Nephron progenitor cell (in vitro differentiated cells): Measurements from ENCODE around the gene PROZ.

Source experiments
- DNase-seq: peaks from one replicate; pipeline ENCODE4 v3.0.0; 2021
- H3K27ac Mint-ChIP-seq: 2 replicates; pipeline ENCODE4 v1.8.0; 2021; ENCODE audit warnings: mild to moderate bottlenecking, moderate library complexity, mixed read lengths
- H3K27me3 Mint-ChIP-seq: 2 replicates; pipeline ENCODE4 v1.8.0; 2021; ENCODE audit warnings: mild to moderate bottlenecking, low read depth, mixed read lengths; ENCODE audit not compliant: poor library complexity
- H3K36me3 Mint-ChIP-seq: 2 replicates; pipeline ENCODE4 v1.8.0; 2021; ENCODE audit warnings: low read depth, mixed read lengths
- H3K4me1 Mint-ChIP-seq: 2 replicates; pipeline ENCODE4 v1.8.0; 2021; ENCODE audit warnings: mixed read lengths
- H3K4me3 Mint-ChIP-seq: 2 replicates; pipeline ENCODE4 v1.8.0; 2021; ENCODE audit warnings: mild to moderate bottlenecking, moderate library complexity, mixed read lengths
- H3K9me3 Mint-ChIP-seq: 2 replicates; pipeline ENCODE4 v1.8.0; 2021; ENCODE audit warnings: mild to moderate bottlenecking, moderate library complexity, mixed read lengths
- TF ChIP-seq, protein P1 (sequence below): fragments of 200-600 bp; sonication (generic); IDR thresholded peaks from 2 replicates; pipeline ENCODE4 v1.5.0; 2021; ENCODE audit warnings: antibody characterized with exemption

Gene PROZ

DNA sequence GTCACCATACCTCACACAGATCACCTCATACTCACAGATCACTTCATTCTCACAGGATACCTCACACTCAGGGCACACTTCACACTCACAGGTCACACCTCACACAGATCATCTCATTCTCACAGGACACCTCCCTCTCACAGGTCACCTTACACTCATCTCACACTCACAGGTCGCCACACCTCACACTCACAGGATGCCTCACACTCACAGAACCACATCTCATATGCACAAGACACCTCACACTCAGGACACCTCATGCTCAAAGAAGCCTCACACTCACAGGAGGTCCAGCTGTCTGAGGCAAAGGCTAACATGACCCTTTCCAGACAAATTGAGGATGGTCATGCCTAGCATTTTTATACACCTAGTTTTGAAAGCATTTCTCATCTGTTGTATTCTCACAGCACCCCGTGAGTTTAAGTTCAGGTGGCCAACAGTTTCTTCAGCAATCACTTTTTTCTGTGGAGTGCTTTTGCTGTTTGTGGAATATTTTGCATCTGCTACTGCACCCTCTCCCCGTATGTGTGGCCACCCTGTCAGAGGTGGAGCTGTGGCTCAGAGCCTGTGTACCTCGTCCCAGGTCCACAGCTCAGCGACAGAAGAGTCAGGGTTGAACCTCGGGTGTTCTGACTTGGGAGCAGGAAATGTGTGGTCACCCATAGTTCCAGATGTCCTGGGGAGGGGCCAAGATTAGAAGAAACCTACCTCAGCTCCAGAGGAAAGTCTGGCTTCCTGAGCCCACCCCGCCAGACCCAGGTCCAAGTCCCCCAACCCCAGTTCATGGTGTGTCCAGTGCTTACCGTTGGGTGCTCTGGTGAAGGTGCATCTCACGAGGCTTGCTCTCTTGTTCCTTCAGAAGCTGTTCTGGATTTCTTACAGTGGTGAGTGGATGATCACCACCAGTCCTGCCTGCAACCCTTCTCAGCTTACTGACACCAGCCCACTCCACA, 45.3 kb upstream of the PROZ start:
- no peaks in the 10 kb centered on the region for H3K36me3 Mint-ChIP-seq
- peaks cover 30% of the 10 kb centered on the region for H3K27me3 Mint-ChIP-seq
- TF ChIP-seq, protein P1, sequence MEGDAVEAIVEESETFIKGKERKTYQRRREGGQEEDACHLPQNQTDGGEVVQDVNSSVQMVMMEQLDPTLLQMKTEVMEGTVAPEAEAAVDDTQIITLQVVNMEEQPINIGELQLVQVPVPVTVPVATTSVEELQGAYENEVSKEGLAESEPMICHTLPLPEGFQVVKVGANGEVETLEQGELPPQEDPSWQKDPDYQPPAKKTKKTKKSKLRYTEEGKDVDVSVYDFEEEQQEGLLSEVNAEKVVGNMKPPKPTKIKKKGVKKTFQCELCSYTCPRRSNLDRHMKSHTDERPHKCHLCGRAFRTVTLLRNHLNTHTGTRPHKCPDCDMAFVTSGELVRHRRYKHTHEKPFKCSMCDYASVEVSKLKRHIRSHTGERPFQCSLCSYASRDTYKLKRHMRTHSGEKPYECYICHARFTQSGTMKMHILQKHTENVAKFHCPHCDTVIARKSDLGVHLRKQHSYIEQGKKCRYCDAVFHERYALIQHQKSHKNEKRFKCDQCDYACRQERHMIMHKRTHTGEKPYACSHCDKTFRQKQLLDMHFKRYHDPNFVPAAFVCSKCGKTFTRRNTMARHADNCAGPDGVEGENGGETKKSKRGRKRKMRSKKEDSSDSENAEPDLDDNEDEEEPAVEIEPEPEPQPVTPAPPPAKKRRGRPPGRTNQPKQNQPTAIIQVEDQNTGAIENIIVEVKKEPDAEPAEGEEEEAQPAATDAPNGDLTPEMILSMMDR: no peak
- H3K27ac Mint-ChIP-seq: no peak overlapping the region
- DNase-seq: no peak
- no peak overlapping the region for H3K4me3 Mint-ChIP-seq
- peaks cover 11% of the 10 kb centered on the region for H3K9me3 Mint-ChIP-seq
- H3K4me1 Mint-ChIP-seq: no peaks in the 10 kb centered on the region

DNA sequence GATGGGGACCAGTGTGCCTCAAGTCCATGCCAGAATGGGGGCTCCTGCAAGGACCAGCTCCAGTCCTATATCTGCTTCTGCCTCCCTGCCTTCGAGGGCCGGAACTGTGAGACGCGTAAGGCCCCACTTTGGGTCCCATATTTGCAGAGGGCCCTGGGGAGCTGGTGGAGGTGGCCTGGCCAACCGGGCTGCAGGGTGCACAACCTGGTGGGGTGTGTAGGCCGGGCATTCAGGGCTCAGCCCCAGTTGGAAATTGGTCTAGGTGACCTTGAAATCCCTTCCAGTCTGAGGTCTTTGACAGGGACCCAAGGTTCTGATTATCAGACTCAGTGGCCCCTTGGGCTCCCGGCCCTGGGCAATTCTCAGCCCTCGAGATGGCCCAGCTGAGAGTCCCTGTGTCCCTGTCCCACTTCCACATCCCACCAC, 44.6 kb upstream of the PROZ start:
- Mint-ChIP-seq H3K4me1 (no peaks in the 10 kb centered on the region), H3K27me3 (peaks cover 30% of the 10 kb centered on the region), H3K27ac (no peak overlapping the region), H3K36me3 (no peaks in the 10 kb centered on the region), H3K4me3 (no peak overlapping the region), H3K9me3 (peaks cover 11% of the 10 kb centered on the region)
- DNase-seq: no peak
- TF ChIP-seq, protein P1: no peak

DNA sequence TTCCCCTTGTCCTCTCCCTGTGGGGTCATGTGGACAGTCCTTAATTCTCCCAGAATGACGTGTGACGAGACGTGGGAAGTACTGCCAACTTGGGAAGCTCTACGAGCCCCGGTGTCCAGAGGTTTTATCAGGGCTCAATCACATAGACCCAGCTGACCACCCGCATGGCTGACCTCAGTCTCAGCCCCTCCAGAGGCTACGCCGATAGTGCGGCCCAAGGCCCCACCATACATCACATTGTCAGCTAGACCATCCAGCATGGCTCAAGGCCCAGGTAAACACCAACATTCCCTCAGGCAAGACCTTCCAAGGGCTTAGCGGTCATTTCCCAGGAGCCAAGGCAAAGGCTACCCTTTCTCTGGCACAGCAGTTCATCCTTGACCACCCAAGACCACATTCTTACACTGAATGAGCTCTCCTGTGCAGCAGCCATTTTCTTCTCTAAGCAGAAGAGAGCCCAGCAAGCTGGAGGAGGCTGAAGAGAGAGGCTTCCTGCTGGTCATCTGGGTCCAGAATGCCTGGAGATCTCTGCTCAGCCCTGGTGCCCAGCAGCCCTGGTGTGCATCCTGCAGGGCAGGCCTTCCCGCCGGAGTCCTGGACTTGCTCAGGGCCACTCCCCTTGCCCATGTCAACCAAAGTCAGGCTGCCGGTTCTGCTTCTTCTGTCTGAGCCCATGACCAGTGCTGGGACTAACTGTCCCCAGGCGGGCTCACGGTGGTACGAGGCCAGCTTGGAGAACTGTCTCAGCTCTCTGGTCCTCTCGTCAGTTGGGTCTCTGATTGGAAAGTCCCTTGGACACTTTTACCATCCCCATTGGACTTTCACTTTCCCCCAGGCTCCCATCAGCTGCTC, 43.7 kb upstream of the PROZ start:
- Mint-ChIP-seq H3K4me1 (no peaks in the 10 kb centered on the region), H3K4me3 (no peak overlapping the region), H3K27me3 (peaks cover 30% of the 10 kb centered on the region), H3K27ac (no peak overlapping the region), H3K9me3 (peaks cover 5% of the 10 kb centered on the region), H3K36me3 (no peaks in the 10 kb centered on the region)
- peak; percentile 1 for DNase-seq
- TF ChIP-seq, protein P1: no peak

DNA sequence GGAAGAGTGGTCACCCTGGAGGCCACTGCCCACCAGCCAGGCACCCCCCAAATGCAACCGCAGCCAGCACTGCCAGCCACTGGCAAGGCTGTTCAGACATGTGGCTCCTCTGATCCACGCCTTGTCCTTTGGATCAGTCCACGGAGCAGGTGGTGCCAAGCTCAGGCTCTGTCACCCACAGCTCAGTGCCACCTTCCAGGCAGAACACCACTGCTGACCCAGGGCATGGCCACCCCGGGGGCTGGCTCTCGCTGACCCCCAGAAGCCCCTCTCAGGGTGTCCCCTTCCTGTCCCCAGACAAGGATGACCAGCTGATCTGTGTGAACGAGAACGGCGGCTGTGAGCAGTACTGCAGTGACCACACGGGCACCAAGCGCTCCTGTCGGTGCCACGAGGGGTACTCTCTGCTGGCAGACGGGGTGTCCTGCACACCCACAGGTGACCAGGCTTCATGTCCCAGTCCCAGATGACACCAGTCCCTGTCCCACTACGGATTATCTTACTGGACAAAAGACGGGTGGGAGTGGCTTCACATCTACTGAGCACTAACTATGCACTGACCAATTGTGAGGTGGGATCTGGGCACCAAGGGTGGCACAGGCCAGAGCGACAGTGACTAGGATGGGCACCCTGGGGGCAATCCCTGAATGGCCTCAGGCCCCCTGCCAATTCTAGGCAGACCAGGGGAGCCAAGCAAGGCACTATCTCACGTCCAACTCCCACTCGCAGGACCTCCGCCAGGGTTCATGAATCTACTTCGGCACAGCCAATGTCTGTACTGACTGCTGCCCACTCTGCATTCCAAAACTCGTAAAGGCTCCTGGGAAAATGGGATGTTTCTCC, 42.9 kb upstream of the PROZ start:
- Mint-ChIP-seq H3K4me3 (no peak overlapping the region), H3K27ac (no peak overlapping the region), H3K36me3 (no peaks in the 10 kb centered on the region), H3K4me1 (no peaks in the 10 kb centered on the region), H3K27me3 (peaks cover 30% of the 10 kb centered on the region), H3K9me3 (peaks cover 5% of the 10 kb centered on the region)
- DNase-seq: no peak
- TF ChIP-seq, protein P1: no peak

DNA sequence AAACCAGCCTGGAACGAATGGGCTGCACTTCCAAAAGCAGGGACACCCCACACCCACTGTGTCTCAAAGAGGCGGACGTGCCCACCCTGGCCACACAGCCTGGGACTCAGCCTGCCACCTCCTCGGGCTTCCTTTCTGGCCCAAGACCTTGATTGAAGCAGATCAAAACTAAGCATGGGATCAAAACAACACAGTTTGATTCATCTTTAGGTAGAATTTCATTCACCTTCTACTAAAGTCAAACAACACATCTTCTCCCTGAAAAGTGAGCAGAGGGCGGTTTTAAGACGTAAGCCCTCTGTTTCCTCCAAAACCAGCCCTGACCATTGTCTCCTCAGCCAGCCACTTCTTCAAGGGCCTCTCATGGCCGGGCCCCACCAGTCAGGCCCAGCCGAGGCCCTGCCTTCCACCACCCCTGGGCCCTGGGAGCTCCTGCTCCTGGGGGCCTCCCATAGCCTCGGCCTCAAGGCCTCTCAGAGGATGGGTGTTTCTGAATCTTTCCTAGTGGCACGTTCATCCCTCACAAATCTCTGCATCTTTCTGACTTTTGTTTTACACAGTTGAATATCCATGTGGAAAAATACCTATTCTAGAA, 42.1 kb upstream of the PROZ start:
- H3K9me3 Mint-ChIP-seq: peaks cover 5% of the 10 kb centered on the region
- H3K27ac Mint-ChIP-seq: no peak overlapping the region
- no peak overlapping the region for H3K4me3 Mint-ChIP-seq
- DNase-seq: no peak
- H3K4me1 Mint-ChIP-seq: no peaks in the 10 kb centered on the region
- no peaks in the 10 kb centered on the region for H3K36me3 Mint-ChIP-seq
- H3K27me3 Mint-ChIP-seq: peaks cover 23% of the 10 kb centered on the region
- TF ChIP-seq, protein P1: no peak
